Activated CD8-positive, alpha-beta T cell treated with anti-CD3 and anti-CD28 coated beads, Interleukin-2, amount 10 ng/mL, durations not matched to agents 7 days and 5 days (primary cell): ENCODE measurements around the gene OXNAD1. TPM values are rescaled to one million over a fixed set of nuclear protein-coding genes. Genes with fewer than 3 reads are reported as not detected.

Experiments
- ATAC-seq: fragments of 150-1000 bp; cut with Tn5 transposase; one replicate; pipeline ENCODE4 v1.10.0; 2021; ENCODE audit warnings: moderate library complexity
- CTCF ChIA-PET: fragments of 350-600 bp; sonication (Branson Sonifier 250); formaldehyde crosslinking; loops from one replicate; lab custom pipeline; 2021; ENCODE audit warnings: antibody characterized with exemption; lab: Charles Lee
- POLR2A ChIA-PET: fragments of 350-600 bp; sonication (Branson Sonifier 250); formaldehyde crosslinking; loops from one replicate; lab custom pipeline; 2021; ENCODE audit warnings: antibody characterized with exemption; lab: Charles Lee
- DNase-seq: peaks from one replicate; pipeline ENCODE4 v3.0.0-alpha.2; 2020
- H3K27ac Mint-ChIP-seq: one replicate; pipeline ENCODE4 v1.8.0; 2021; ENCODE audit warnings: mild to moderate bottlenecking, mixed read lengths
- H3K27me3 Mint-ChIP-seq: one replicate; pipeline ENCODE4 v1.8.0; 2021; ENCODE audit warnings: low read depth, mixed read lengths
- H3K36me3 Mint-ChIP-seq: one replicate; pipeline ENCODE4 v1.8.0; 2021; ENCODE audit warnings: low read depth, mixed read lengths
- H3K4me1 Mint-ChIP-seq: one replicate; pipeline ENCODE4 v1.8.0; 2021; ENCODE audit warnings: low read depth, mixed read lengths
- H3K4me3 Mint-ChIP-seq: one replicate; pipeline ENCODE4 v1.8.0; 2021; ENCODE audit warnings: mild to moderate bottlenecking, mixed read lengths
- H3K9me3 Mint-ChIP-seq: one replicate; pipeline ENCODE4 v1.8.0; 2022; ENCODE audit warnings: mixed read lengths; ENCODE audit not compliant: insufficient read depth
- total RNA-seq, 2 experiments: library from RNA; stranded (reverse); gene quantifications; one replicate each; pipeline ENCODE4 v1.2.3, GENCODE V29; 2021

OXNAD1 gene, protein sequence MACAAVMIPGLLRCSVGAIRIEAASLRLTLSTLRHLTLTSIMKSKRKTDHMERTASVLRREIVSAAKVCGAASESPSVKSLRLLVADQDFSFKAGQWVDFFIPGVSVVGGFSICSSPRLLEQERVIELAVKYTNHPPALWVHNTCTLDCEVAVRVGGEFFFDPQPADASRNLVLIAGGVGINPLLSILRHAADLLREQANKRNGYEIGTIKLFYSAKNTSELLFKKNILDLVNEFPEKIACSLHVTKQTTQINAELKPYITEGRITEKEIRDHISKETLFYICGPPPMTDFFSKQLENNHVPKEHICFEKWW
- total RNA-seq = 10 to 100 TPM; 68.2 to 69.1 TPM

DNA sequence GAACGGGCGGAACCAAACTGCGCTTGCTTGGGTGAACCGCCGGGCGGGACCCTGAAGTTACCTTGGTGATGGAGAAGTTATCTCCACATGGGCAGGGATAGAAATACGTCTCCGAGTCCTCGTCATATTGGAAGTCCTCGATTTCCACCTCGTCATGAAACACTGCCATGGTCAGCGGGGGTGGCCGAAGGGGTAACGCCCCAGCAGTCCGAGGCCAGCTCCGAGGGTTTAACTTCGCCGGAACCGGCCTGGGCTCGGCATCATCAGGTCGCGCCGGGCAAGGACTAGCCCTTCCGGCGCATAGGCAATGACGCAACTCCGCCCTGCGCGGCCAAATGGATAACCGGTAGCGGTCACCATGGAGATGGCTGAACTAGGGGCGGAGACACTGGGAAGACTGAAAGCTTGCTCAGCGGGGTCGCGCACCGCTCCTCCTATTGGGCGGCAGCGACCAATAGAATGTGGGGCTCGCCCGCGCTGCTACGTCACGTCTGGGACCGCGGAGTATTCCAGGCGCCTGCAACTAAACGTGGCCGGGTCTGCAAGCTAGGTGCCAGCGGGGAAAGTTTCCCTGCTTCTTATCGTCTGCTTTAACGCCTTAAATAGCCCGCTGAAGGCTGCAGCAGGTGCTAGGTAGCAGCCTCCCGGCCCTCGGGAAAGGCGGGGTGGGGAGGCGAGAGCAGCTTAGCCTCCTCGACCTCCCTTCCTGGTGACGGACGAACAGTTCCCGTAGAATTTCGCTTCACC, at the start of gene OXNAD1, which contains the start of gene DPH3:
TSS of gene OXNAD1 (plus strand) at position 505 of the 747 bp plus-strand sequence. CDS start 5,741 bp downstream, outside the sequence.
TSS of gene DPH3 (minus strand) at position 236 of the 747 bp plus-strand sequence. CDS start at position 169, 67 bp downstream.
- DNase-seq = peak; percentile 100
- Mint-ChIP-seq H3K27ac (peak within 1 kb of the TSS; percentile 98), H3K9me3 (no peaks in the 10 kb centered on the region), H3K36me3 (peaks cover 9% of the 10 kb centered on the region), H3K27me3 (no peaks in the 10 kb centered on the region), H3K4me3 (peak within 1 kb of the TSS; percentile 98), H3K4me1 (peaks cover 30% of the 10 kb centered on the region)
- peak; percentile 95 for ATAC-seq
- ChIA-PET POLR2A (interaction anchor here (0.9 to 2.2 kb wide), 9 partner anchors 17 to 468 kb away, joined by 3 to 12 read pairs (median 4); no protein-coding TSS in a partner anchor), CTCF (interaction anchor here (0.6 to 9.7 kb wide), 20 partner anchors 10 to 578 kb away, joined by 3 to 114 read pairs (median 4); no protein-coding TSS in a partner anchor)

DNA sequence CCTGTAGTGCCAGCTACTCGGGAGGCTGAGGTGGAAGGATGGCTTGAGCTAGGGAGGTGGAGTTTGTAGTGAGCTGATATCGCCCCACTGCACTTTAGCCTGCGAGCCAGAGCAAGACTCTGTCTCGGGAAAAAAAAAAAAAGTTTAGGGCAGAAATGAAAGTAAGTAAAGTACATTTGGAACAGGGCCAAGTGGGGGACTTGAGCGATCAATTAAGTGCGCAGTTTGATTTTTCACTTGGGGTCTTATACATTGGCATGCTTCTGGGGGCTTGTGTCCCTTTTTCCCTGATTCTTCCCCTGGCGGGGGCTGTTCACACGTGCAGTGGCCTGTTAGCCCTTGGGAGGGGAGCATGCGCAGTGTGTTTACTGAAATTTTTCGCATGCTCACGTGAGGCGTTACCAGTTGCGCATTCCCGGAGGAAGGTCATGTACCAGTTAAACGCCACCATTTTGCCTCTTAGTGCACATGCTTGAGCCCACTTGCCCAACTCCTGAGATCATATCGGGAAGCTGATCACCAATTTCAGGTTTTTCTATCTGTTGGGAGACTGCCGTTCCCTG, 48.6 kb upstream of the OXNAD1 start:
- ChIA-PET CTCF (no interaction called here), POLR2A (no interaction called here)
- no peaks in the 10 kb centered on the region for H3K36me3 Mint-ChIP-seq
- peaks cover 5% of the 10 kb centered on the region for H3K27me3 Mint-ChIP-seq
- no peaks in the 10 kb centered on the region for H3K9me3 Mint-ChIP-seq
- ATAC-seq = no peak
- no peaks in the 10 kb centered on the region for H3K4me1 Mint-ChIP-seq
- no peak for DNase-seq
- H3K4me3 Mint-ChIP-seq = no peak overlapping the region
- H3K27ac Mint-ChIP-seq = no peak overlapping the region

DNA sequence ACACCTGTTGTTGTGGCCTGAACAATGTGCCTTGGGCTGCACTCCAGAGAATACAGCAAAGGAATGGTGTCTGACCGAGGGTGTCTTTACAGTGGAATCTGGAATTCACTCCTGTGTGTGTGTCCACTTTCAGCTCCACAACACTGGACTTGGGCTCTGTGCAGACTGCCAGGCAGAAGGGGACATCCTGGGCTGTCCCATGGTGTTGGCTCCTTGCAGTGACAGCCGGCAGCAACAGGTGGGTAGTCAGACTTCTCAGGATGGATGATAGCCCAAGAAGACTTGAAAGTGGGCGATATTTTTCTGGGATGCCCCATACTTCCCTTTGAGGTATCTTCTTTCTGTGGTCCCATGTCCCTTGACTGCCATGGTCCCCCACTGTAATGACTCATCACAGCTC, 45.2 kb upstream of the OXNAD1 start:
- H3K4me1 Mint-ChIP-seq = peaks cover 2% of the 10 kb centered on the region
- no peak for DNase-seq
- no peak overlapping the region for H3K27ac Mint-ChIP-seq
- no peaks in the 10 kb centered on the region for H3K36me3 Mint-ChIP-seq
- ChIA-PET POLR2A (no interaction called here), CTCF (no interaction called here)
- H3K4me3 Mint-ChIP-seq = no peak overlapping the region
- ATAC-seq = no peak
- H3K27me3 Mint-ChIP-seq = peaks cover 5% of the 10 kb centered on the region
- H3K9me3 Mint-ChIP-seq = no peaks in the 10 kb centered on the region

DNA sequence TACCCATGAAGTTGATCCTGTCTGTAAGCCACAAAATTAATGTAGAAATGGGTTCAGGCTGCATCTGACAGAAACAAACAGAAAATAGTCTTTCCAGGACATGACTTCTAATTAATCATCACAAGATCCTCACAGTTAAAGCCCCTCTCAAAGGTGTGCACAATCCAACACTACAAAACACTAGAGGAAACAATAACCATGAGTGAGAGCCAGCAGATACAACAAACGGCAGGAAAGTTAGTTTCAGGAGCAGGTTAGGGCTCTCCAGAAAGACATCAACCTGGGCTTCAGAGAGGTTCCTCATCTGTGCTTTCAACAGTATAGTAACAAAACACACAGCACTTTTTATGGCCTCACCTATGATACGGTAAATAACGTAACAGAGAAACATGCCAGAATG, 43.0 kb upstream of the OXNAD1 start:
- CTCF ChIA-PET = no interaction called here
- DNase-seq (no peak), ATAC-seq (no peak)
- H3K4me3 Mint-ChIP-seq = no peak overlapping the region
- no peaks in the 10 kb centered on the region for H3K36me3 Mint-ChIP-seq
- POLR2A ChIA-PET = no interaction called here
- H3K9me3 Mint-ChIP-seq = no peaks in the 10 kb centered on the region
- peaks cover 2% of the 10 kb centered on the region for H3K4me1 Mint-ChIP-seq
- no peak overlapping the region for H3K27ac Mint-ChIP-seq
- peaks cover 3% of the 10 kb centered on the region for H3K27me3 Mint-ChIP-seq

DNA sequence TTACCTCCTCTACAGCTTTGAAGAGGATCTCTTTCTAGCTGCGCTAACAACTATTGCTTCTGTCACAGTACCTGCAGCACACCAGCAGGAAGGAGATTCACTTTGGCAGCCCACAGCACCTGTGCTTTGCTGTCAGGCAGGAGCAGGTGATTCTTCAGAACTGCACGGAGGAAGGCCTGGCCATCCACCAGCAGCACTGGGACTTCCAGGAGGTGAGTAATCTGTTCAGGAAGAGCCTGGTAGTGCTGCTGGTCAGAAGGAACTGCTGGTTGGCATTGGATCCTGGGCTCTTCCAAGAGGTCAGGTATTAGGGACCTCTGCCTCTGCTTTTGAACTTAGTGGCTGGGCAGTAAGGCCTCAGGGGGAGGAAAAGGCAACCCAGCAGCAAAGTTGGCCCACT, 42.5 kb upstream of the OXNAD1 start:
- ATAC-seq (no peak), DNase-seq (no peak)
- POLR2A ChIA-PET = no interaction called here
- H3K36me3 Mint-ChIP-seq = no peaks in the 10 kb centered on the region
- peaks cover 3% of the 10 kb centered on the region for H3K27me3 Mint-ChIP-seq
- H3K9me3 Mint-ChIP-seq = no peaks in the 10 kb centered on the region
- H3K4me1 Mint-ChIP-seq = peaks cover 2% of the 10 kb centered on the region
- CTCF ChIA-PET = no interaction called here
- no peak overlapping the region for H3K27ac Mint-ChIP-seq
- H3K4me3 Mint-ChIP-seq = no peak overlapping the region

DNA sequence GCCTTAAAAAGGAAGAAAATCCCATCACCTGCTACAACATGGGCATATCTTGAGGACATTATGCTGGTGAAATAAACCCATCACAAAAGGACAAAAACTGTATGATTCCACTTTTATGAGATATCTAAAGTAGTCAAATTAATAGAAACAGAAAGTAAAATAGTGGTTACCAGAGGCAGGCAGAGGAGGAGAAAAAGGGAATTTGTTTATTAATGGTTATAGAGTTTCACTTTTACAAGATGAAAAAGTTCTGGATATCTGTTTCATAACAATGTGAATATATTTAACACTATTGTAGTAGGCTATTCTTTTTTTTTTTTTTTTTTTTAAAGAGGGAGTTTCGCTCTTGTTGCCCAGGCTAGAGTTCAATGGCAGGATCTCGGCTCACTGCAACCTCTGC, 40.7 kb upstream of the OXNAD1 start:
- no peaks in the 10 kb centered on the region for H3K36me3 Mint-ChIP-seq
- peaks cover 2% of the 10 kb centered on the region for H3K4me1 Mint-ChIP-seq
- ChIA-PET POLR2A (no interaction called here), CTCF (no interaction called here)
- H3K27ac Mint-ChIP-seq = no peak overlapping the region
- H3K4me3 Mint-ChIP-seq = no peak overlapping the region
- ATAC-seq = no peak
- H3K27me3 Mint-ChIP-seq = peaks cover 6% of the 10 kb centered on the region
- DNase-seq = no peak
- H3K9me3 Mint-ChIP-seq = no peaks in the 10 kb centered on the region

DNA sequence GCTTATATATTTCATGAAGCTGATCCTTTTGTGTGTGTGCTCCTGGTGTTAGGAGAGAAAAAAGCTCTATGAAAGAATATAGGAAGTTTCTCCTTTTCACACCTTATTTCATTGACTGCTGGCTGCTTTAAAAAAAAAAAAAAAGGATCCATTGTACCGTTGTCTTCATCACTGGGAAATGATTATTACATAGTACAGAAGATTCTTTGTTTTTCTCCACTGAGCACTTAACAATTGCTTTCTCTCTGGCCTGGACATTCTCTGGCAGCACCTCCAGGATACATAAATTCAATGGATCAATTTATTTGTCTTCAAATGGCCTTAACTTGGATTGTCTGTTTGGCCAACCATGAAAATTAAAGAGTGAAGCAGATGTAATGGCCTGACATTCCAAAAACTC, 37.4 kb upstream of the OXNAD1 start:
- H3K27ac Mint-ChIP-seq = no peak overlapping the region
- CTCF ChIA-PET = interaction anchor here (1.2 kb wide), 1 partner anchor 20 kb away, joined by 3 read pairs; no protein-coding TSS in a partner anchor
- peaks cover 12% of the 10 kb centered on the region for H3K27me3 Mint-ChIP-seq
- H3K4me3 Mint-ChIP-seq = no peak overlapping the region
- H3K36me3 Mint-ChIP-seq = no peaks in the 10 kb centered on the region
- H3K4me1 Mint-ChIP-seq = peaks cover 2% of the 10 kb centered on the region
- no peak for DNase-seq
- POLR2A ChIA-PET = no interaction called here
- H3K9me3 Mint-ChIP-seq = no peaks in the 10 kb centered on the region
- ATAC-seq = no peak

DNA sequence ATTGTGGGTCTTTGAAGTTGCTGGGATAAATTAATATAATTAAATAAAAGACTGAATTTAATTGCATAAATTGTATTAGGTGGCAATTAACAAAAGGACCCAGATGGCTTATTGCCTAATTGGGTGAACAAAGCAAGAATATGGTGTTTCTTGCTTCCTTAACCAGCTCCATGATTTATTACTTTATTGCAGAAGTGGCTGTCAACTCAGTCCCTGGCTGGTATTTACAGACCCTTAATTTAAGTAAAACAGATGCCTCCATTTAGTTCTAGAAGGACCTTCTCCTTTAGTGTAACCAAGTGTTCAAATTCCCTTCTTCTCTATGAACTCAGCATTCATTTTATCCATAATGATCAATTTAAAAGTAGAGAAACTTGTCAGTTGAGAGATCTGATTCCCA, 35.3 kb upstream of the OXNAD1 start:
- Mint-ChIP-seq H3K27me3 (peaks cover 12% of the 10 kb centered on the region), H3K4me3 (no peak overlapping the region), H3K27ac (no peak overlapping the region), H3K4me1 (no peaks in the 10 kb centered on the region), H3K9me3 (no peaks in the 10 kb centered on the region), H3K36me3 (no peaks in the 10 kb centered on the region)
- ChIA-PET POLR2A (no interaction called here), CTCF (no interaction called here)
- DNase-seq = no peak
- no peak for ATAC-seq

DNA sequence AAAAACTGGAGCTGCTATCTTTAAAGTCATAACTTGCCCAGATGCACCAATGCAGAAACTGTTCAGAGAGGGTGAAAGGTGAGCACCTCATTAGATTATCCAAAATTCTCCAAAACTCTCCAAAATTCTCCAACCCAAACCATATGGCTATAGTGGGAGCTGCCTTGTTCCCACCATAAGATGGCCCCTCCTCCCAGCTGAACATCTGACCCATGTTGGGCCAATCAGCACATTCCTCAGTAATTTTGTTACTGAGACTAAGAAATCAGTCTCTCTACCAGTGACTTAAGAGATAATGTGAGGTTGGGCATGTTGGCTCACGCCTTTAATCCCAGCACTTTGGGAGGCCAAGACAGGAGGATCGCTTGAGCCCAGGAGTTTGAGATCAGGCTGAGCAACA, 33.0 kb upstream of the OXNAD1 start:
- Mint-ChIP-seq H3K4me3 (no peak overlapping the region), H3K4me1 (no peaks in the 10 kb centered on the region), H3K36me3 (no peaks in the 10 kb centered on the region), H3K27ac (no peak overlapping the region), H3K9me3 (no peaks in the 10 kb centered on the region), H3K27me3 (peaks cover 12% of the 10 kb centered on the region)
- ATAC-seq (no peak), DNase-seq (no peak)
- ChIA-PET POLR2A (no interaction called here), CTCF (no interaction called here)

DNA sequence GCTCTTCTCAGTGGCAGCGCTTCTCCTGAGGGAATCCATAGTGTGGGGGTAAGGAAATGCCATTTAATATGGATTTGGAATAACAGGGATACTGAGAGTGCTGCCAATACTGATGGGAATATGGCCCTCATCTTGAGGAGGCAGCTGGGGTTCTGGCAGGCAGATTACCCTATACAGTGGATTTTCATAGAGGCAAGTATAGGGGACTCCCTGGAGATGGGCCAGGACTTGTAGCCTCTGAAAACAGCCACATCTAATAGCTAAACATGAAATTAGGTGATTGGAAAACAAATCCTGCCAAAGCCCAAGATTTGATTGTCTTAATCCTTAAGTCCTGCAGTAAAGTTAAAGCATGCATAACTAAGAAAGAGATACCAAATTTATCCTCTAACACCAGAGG, 31.2 kb upstream of the OXNAD1 start:
- Mint-ChIP-seq H3K4me3 (no peak overlapping the region), H3K36me3 (no peaks in the 10 kb centered on the region), H3K27ac (no peak overlapping the region), H3K4me1 (no peaks in the 10 kb centered on the region), H3K27me3 (peaks cover 7% of the 10 kb centered on the region), H3K9me3 (no peaks in the 10 kb centered on the region)
- DNase-seq (no peak), ATAC-seq (no peak)
- ChIA-PET POLR2A (no interaction called here), CTCF (no interaction called here)

DNA sequence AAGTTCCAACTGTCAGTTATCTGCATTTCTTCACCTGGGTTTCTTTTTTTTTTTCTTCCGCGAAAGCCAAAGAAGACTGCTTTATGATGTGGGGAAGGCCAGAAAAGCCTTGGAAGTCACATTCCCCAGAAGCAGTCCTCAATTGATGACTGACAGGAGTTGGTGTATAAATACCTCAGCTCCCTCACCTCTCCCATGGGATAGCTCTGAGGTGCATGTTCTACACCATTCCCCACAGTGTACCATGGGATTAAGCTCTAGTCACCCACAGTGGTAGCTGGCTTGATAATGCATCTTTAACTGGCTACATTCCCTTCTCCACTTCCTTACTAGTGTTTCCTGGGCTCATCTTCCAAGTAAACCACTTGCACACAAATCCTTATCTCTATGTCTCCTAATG, 30.7 kb upstream of the OXNAD1 start:
- POLR2A ChIA-PET = no interaction called here
- CTCF ChIA-PET = no interaction called here
- no peak for DNase-seq
- H3K27ac Mint-ChIP-seq = no peak overlapping the region
- H3K27me3 Mint-ChIP-seq = peaks cover 6% of the 10 kb centered on the region
- ATAC-seq = no peak
- H3K4me1 Mint-ChIP-seq = no peaks in the 10 kb centered on the region
- H3K4me3 Mint-ChIP-seq = no peak overlapping the region
- H3K36me3 Mint-ChIP-seq = no peaks in the 10 kb centered on the region
- no peaks in the 10 kb centered on the region for H3K9me3 Mint-ChIP-seq
